HG03060 (cell line): ENCODE data around the gene C11orf54.
"Not testable (repeated sequence)": the region's sequence is repeated elsewhere in the genome, so short reads cannot be mapped to it uniquely, and the experiment has no call there.

ENCODE experiments used
- ATAC-seq: cut with Tn5 transposase; IDR thresholded peaks from one replicate; pipeline ENCODE4 v1.9.1; 2021; ENCODE audit warnings: low read depth, moderate number of reproducible peaks; ENCODE audit not compliant: unreplicated experiment

The C11orf54 gene

DNA sequence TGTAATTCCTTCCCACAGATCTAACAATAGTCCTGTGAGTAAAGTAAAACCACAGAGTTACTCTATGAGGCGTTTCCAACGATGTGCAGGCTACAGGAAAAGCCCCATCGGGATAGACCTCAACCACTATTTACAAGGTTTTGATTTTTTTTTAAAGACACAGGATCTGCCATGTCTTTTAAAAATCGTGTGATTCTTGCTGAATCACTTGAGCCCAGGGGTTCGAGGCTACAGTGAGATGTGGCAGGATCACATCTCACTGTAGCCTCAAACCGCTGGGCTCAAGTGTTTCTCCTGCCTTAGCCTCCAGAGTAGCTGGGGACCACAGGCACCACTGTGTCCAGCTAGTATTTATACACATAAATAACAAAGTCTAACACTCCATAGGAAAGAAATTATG, 8.0 kb upstream of the C11orf54 start:
- ATAC-seq = no peak

DNA sequence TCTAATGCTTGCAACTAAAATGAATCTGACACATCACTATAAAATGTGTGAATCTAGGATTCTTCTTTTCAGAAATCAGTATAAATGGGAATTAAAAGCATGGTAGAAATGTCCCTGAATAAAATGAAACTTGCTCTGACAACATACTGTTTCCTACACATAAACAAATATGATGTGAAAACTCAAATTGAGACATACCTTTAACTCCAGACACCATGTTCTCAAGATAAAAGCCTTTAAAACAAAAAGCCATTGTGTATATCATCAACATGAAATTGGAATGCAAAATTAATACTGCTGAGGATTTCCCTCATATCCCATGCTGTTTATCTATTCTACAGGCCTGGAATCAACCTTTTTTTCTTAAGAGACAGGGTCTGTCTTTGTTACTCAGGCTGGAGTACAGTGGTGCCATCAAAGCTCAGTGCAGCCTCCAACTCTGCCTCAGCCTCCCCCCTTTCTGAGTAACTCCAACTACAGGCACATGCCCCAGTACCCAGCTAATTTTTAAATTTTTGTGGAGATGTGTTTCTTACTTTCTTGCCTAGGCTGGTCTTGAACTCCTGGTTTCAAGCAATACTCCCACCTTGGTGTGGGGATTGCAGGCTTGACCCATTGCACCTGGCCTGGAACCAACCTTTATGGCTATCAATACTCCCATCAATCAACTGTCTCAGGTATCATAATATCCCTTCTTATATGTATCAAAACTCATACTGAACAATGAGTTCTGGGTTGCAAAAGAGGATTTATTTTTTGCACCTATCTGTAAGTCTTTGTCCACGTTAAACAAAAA, 6.8 kb upstream of the C11orf54 start:
- ATAC-seq = no peak

DNA sequence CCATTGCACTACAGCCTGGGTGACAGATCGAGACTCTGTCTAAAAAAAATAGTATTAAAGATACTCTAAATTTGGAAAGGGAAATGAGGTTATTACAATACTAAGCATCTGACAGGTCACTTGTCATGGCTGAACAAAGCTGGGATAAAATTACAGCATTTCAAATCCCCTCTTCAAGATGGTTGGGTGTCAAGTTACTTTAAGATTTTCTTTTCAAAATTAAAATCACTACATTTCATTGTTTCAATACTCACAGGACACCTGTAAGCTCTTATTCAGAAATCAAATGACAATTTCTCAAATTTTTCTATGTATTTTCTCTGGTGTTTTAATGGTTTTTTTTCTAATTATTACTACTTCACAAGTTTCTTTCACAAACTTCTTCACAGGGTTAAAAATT, 5.8 kb upstream of the C11orf54 start:
- no peak for ATAC-seq

DNA sequence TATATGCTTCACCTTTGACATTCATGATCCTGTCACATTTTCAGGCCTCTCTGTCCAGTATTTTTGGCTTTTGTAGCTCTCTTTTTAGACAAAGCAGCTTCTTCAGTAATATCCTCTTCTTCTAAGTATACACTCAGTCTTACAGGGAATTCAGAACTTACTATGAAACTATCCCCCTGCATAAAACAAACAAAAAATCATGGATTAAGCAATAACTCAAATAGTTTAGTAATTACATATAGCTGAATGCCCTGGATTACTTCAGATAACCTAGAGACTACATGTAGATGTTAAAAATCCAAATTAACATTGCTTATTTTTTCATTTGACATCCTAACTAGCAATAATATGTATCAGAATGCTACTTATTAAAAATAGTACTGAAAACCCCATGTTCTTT, 5.3 kb upstream of the C11orf54 start:
- ATAC-seq = no peak

DNA sequence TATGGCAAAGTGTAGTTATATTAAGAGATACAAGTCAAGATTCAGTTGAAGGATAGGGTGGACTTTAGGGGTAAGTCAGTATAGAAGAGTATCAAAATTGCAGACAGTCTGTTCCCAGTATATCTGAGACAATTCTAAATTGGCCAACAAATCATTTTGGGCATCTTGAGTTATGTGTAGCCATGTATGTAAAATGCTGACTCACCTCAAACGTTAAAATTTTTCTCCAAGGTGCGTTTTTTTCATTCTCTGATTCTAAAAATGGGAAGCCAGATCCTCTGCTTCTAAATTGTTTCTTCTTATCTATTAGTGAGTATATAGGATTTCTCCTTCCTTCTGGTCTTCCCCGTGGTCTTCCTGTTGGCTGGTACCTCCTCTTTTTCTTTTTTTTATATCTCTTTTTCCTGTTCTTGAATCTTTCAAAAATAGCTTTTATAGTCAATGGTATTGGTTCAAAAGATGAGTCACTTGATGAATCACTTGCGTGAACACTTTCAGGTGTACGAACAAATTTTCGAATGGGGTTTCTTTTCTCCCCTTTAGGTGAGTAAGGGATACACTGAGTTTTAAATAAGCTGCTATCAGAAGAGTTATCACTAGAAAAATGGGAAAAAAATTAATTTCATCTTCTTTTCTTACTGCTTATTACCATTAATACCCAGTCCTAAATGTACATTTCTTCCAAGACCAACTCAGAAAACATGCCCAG, 3.4 kb upstream of the C11orf54 start:
- no peak for ATAC-seq

DNA sequence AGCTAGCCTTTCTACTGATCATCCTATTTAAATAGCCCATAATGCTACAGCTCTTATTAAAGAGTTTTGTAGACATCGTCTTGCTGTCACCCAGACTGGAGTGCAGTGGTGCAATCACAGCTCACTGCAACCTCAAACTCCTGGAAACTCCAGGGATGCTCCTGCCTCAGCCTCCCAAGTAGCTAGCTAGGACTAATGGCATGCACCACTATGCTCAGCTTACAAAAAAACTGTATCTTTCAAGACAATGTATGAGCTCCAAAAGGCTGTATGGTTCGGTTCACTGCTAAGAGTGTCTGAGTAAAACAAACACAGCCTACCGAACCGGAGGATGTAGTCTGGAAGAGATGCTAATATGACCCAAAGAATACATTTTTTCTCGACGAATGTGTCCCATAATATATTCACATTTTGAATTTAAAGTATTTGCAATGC, 2.8 kb upstream of the C11orf54 start:
- no peak for ATAC-seq

DNA sequence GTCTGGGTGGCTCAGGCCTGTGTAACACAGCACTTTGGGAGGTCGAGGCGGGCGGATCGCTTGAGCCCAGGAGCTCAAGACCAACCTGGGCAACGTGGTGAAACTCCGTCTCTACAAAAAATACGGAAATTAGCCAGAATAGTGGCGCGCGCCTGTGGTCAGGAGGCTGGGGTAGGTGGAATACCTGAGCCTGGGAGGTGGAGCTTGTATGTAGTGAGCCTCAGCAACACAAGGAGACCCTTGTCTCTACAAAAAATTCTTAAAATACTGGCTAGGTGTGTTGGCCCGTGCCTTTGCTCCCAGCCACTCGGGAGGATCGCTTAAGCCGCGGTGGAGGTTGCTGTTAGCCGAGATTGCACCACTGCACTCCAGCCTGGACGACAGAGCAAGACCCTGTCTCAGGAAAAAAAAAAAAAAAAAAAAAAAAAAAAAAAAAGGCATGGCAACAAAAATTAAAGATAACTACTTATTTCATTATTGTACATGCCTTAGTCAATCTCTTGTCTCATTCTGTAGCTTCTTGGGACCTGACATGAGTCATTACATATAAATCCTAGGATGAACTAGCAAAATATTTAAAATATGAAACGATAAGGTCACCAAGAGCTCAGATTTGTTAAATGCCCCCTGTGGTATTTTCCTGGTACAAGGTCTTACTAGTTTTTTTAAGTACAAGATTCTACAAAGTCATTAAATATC, 1.3 kb upstream of the C11orf54 start:
- no peak for ATAC-seq

DNA sequence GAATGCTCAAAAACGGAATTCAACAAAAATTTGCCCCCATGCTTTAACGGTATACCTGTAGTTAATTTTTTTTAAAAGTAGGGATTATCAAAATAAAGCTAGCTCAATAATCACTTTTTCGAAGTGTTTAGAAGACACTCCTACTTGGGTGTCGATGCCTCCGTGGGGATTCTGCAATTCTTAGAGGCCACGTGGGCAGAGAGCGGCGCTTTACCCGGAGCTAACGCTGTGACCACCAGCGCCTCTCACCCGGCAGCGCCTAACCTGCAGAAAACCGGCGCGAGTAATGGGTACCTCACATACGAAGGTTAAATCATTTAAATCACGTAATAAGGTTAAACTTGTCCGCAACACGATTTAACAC, 760 bp upstream of the C11orf54 start:
- no peak for ATAC-seq

DNA sequence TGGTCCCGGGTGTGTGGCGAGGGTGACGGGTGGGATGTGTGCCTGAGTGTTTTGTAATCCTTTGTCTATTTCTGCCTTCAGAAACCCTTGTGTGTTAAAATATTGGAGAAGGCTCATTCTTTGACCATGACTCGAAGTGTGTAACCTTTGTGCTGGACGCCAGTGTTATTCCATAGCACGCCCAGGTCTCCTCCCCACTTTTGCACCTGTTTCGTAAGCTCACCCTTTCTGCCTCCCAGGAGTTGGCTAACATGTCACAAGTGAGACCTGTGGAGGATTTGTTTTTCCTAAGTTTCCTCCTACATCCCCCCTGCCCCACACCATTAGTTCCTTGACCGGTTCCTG, 382 bp downstream of the C11orf54 start:
- no peak for ATAC-seq

DNA sequence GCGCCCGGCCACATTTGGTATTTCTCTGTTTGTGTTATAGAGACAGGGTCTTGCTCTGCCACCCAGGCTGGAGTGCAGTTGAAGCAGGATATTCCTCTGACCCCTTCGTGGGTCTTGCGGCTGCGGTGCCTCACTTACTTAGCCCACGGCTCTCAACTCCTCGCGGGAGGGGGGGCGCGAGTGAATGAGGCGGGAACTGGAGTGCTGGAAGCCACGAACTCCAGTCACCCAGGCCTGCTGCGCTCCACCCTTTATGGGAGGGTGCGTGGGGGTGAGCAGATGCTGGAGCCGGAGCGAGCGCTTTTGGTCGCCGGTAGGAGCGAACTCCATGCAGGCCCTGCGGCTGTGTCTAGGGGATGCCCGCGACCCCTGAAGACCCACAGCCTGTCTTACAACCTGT, 1.8 kb downstream of the C11orf54 start:
- ATAC-seq = no peak

DNA sequence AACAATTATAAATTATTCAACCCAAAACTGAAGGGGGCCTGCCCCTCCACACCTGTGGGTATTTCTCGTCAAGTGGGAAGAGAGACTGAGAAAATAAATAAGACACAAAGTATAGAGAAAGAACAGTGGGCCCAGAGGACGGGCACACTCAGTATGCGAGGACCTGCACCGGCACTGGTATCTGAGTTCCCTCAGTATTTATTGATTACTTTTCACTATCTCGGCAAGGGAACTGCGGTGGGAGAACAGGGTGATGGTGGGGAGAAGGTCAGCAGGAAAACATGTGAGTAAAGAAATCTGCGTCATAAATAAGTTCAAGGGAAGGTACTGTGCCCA, 3.2 kb downstream of the C11orf54 start:
- no peak for ATAC-seq

DNA sequence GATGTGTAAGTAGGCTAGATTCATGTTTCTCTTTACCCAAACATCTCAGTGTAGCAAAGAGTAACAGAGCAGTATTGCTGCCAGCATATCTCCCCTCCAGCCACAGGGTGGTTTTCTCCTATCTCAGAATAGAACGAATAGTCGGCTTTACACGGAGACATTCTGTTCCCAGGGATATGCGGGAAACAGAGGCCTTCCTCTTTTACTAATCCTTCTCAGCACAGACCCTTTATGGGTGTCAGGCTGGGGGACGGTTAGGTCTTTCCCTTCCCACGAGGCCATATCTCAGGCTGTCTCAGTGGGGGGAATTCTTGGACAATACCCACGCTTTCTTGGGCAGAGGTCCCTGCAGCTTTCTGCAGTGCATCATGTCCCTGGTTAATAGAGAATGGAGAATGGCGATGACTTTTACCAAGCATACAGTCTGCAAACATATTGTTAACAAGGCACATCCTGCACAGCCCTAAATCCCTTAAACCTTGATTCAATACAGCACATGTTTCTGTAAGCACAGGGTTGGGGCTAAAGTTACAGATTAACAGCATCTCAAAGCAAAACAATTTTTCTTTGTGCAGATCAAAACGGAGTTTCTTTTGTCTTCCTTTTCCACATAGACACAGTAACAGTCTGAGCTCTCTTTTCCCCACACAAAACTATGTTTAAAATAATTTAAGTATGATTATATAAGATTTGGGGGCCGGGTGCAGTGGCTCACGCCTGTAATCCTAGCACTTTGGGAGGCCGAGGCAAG, 3.7 kb downstream of the C11orf54 start:
- not testable (repeated sequence) for ATAC-seq

DNA sequence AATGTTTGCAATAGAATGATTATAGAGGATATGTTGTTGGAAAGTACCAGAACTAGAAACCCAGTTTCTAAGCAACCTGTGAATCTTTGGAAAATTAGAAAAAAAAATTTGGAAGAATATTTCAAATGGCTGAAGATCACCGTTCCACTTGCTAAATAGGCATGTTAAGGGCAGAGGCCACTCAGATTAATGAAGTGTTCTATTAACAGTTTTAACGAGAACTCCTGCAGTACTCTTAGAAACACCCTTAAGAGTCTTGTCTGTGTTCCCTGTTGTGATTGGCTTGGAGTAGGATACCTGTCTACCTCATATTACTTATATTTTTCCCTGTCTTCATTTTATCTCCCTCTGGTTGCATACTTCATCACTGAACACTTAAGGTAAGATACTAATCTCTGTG, 4.6 kb downstream of the C11orf54 start:
- ATAC-seq = no peak

DNA sequence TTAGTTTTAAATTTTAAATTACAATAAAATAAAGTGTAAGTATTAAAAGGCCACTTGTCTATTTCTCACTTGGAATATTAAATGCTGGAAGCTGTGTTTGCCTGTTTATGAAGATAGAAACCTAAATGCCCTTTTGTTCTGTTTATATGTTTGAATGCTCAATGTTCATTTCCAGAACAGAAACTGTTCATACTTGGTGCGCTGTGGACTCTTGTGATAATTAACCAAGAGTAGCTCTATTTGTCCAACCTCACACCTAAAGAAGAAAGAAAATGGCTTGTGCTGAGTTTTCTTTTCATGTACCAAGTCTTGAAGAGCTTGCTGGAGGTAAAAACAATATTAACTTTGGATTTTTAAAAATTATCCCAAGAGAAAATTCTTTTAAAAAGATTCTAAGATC, 5.7 kb downstream of the C11orf54 start:
- peak; percentile 68 for ATAC-seq

DNA sequence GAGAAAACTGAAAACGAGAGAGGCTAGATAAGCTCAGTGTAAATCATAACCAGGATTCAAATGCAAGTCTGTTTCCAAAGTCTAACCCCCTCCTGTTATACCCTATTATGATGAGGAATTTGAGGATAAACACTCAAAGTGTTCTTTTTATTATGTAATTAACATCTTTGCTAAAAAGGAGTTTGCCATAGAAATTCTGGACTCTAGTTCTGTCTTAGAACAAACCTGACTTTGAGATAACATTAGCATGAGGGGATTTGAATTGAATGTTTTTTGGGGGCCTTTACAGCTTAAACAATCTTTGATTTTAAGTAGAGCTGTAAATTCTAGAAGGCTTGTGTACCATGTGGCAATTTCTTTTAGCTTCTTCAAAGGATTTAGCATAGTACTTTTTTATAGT, 9.5 kb downstream of the C11orf54 start:
- ATAC-seq = no peak

DNA sequence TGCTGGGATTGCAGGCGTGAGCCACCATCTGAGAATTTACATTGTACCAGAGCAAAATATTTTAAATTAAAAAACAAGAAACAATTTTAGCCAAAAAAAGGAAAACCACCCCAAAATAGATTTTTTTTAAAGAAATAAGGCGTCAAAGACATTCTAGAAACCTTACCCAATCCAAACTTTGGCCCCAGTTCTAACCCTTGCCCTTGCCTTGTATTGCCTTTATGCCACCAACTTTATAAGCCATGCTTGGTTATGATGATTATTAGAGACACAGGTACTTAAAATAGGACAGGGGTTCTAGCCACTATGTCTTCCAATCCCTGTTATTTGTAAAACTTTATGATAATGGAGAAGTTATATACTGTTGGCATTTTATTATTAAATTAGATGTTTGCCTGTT, 11.8 kb downstream of the C11orf54 start:
- no peak for ATAC-seq

DNA sequence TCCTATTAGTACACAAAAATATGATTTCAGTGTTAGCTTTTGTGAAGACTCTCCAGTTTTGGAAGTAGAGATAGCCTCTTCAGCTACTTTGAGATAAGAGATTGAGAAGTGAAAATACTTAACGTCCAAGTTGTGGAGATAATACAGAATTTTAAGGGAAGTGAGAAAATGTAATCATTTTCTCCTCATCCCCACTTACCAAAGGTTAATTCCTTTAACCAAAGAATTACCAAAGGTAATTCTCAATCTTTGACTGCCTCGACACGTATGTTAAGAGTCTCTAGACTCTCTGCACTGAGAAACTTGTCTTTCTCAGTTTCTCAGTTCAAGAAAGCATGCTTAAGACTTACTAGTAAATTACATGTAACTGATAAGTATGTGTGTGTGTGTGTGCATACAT, 15.3 kb downstream of the C11orf54 start:
- ATAC-seq = no peak

DNA sequence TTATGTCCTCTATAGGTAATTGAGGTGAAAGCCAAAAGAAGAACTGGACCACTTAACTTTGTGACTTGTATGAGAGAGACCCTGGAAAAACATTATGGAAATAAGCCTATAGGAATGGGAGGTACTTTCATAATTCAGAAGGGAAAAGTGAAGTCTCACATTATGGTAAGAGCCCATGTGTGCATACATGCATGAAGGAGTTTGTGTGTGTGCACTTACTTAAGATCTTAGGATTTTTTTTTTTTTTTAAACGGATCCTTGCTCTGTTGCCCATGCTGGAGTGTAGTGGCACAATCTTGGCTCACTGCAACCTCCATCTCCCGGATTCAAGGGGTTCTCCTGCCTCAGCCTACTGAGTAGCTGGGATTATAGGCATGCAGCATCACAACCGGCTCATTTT, 15.8 kb downstream of the C11orf54 start:
- no peak for ATAC-seq

DNA sequence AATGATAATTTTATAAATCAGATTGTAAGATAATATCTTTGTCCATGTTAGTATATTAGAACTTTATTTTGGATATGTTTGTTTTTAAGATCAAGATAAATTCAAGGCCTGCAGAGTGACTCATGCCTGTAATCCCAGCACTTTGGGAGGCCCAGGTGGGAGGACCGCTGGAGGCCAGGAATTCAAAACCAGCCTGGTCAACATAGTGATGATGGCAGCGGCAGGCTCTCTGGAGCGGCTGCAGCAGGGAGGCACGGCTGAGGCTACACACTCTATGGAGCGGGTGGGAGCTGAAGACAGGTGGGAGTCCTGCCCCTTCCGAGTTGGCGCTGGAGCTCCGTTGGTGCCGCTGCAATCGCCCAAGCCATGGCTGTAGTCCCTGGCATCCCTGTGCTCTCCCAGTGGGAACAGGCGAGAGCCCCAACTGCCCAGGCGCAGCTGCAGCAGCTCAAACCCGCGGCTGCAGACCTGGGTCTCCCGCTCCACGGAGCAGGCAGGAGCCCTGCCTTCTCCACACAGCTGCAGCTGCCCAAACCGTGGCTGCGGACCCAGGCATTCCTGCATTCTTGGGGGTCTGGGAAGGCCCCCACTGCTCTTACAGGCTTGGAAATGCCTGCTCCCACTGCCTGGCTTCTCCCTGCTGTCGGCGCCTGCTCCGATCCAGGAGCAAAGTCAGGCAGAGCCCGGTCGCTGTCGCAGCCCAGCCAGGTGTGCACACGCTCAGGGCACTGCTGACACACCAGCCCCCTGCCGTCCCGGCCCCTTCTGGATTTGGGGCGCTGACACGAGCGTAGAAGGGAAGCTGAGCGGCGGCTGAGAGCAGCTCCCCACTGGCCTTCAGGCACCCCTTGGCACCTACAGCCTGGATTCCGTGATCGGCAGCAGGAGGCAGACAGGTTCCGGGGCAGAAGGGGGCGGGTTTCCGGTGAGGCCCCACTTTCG, 16.7 kb downstream of the C11orf54 start:
- no peak for ATAC-seq

DNA sequence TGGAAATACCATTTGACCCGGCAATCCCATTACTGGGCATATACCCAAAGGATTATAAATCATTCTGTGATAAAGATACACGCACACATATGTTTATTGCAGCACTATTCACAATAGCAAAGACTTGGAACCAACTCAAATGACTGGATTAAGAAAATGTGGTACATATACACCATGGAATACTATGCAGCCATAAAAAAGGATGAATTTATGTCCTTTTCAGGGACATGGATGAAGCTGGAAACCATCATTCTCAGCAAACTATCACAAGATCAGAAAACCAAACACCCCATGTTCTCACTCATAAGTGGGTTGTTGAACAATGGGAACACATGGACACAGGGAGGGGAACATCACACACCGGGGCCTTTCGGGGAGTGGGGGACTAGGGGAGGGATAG, 17.7 kb downstream of the C11orf54 start:
- not testable (repeated sequence) for ATAC-seq
